Activated CD4-positive, alpha-beta T cell treated with anti-CD3 and anti-CD28 coated beads for 24 hours (primary cell): Measurements from ENCODE around the gene ARHGAP23.
"Not testable (repeated sequence)": the region's sequence is repeated elsewhere in the genome, so short reads cannot be mapped to it uniquely, and the experiment has no call there.

Experiments used
- DNase-seq, 2 donors: peaks; one replicate each; pipeline ENCODE4 v3.0.0-alpha.2; 2020; ENCODE audit warnings: low read depth in 2 of 2

The ARHGAP23 gene

GRCh38 chr17:38484242-38485145 lies 56.2 kb downstream of the ARHGAP23 start:
- peak; percentile 38 to 54 for DNase-seq

DNA sequence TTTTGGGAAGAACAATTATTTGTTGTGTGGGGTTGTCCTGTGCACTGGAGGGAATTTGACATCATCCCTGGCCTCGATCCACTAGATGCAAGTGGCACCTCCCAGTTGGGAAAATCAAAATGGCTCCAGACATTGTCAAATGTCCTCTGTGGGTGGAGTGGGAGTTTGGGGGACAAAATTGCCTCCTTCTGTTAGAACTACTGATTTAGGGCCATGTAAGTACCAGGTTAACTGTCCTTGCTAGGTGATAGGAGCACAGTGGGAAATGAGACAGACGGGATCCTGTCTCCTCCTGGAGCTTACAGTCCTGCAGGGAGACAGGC lies 56.8 kb downstream of the ARHGAP23 start:
- no peak for DNase-seq

DNA sequence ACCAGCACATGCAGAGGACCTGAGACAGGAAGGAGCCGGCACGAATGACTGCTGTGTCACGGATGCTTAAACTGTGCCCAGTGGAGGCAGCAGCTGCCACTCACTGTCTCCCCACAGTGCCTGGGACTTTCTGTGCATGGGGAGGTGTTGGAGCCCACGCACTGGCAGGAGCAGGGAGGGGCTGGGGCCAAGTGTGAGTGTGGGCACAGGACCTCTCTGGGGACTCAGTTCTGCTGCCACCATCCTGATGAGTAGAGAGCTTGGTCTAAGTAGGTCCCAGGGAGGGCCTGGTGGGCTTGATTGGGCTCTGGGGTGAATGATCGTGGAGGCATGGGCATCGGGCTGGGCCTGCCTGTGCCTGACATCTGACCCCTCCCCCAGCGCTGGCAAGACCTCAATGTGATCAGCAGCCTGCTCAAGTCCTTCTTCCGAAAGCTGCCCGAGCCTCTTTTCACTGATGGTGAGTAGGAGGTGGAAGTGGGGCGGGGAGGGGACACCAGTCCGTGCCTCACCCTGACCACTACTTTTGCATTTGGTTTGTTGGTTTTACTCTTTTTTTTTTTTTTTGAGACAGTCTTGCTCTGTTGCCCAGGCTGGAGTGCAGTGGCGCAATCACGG lies 57.5 kb downstream of the ARHGAP23 start:
- peak in 1 of 2 donors; percentile 25 for DNase-seq

DNA sequence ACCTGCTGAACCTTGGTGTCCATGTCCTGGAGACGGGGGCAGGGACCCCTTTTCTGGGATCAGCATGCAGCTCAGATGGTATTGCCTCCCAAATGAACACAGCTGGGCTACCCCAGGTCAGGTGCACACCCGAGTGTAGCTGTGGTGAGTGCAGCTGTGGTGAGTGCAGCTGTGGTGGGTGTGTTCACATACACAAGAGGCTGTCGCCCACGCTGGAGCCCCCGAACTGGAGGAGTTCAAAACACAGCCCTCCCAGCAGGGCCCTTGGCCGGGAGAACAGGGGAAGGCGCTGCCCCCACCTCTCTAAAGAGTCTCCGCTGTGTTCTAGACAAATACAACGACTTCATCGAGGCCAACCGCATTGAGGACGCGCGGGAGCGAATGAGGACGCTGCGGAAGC lies 61.5 kb downstream of the ARHGAP23 start:
- DNase-seq, result not testable (repeated sequence)

GRCh38 chr17:38491346-38492066 lies 63.2 kb downstream of the ARHGAP23 start:
- not testable (repeated sequence) for DNase-seq

GRCh38 chr17:38492067-38493040 lies 64.1 kb downstream of the ARHGAP23 start:
- DNase-seq, result peak; percentile 91 to 94

DNA sequence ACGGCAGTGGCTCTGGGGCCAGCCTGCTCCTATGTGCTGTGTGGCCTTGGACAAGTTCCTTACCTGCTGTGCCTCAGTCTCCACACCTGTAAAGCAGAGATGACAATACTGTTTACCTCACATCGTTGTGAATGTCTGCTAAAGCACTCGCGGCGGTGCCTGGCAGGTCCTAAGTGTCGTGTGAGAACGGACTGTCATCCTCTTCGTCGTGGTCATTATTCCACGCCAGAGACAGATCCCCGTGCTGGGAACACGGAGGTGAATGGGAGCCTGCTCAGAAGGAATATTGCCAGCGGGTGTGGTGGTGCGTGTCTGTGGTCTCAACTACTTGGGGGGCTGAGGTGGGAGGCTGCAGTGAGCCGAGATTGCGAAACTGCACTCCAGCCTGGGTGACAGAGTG lies 65.9 kb downstream of the ARHGAP23 start:
- not testable (repeated sequence) for DNase-seq

- not testable (repeated sequence) for DNase-seq
These were observed 69.4 kb downstream of the ARHGAP23 start for GRCh38 chr17:38497656-38498055.

DNA sequence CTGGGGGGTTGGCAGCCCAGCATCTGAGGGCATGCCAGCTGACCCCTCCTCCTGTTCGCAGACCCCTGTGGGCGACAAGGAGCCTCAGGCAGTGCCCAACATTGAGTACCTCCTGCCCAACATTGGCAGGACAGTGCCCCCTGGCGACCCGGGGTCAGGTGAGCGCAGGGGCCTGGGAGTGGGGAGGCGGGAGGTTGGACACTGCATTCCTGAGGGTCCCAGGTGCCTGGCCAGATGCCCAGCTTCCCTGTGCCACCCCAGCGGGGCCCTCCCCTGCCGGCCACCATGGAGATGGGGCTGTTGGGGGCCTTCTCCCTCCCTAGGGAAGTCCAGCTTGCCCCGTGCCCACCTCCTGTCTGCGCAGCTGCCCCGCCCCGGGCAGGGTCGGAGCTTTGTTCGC lies 70.1 kb downstream of the ARHGAP23 start:
- no peak for DNase-seq

- not testable (repeated sequence) for DNase-seq
These were observed 71.0 kb downstream of the ARHGAP23 start for GRCh38 chr17:38499230-38499629.

DNA sequence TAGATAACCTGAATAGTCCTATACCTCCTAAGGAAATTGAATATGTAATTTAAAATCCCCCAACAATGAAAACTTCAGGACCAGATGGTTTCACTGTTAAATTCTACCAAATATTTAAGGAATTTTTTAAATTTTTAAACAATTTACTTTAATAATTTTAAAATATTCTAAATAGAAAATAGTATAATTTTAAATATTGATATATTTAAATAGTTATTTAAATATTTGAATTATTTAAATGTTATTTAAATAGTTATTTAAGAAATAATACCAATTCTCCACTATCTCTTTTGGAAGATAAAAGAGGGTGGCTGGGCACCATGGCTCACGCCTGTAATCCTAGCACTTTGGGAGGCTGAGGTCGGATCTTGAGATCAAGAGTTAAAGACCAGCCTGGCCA lies 73.5 kb downstream of the ARHGAP23 start:
- not testable (repeated sequence) for DNase-seq

GRCh38 chr17:38503286-38503913 lies 75.1 kb downstream of the ARHGAP23 start:
- not testable (repeated sequence) for DNase-seq

DNA sequence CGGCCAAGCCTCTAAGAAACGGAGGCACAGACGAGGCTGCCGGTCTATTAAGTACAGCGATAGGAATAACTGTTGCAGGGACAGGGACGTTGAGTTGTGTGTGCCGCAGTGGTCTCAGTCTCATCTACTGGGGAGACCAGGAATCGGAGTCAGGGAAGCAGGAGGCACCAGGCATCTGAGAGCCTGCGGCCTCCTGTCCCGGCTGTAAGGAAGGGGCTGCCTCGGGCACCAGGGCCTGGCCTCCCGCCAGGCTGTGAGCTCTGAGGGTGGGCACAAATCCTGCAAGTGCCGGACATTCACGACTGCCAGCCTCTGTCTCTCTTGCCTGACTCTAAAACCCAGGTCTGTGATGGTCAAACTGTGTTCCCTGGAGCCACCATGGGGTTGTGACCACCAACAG lies 76.0 kb downstream of the ARHGAP23 start:
- DNase-seq, result no peak

- DNase-seq, result no peak
These were observed 79.2 kb downstream of the ARHGAP23 start for GRCh38 chr17:38507436-38507835.

DNA sequence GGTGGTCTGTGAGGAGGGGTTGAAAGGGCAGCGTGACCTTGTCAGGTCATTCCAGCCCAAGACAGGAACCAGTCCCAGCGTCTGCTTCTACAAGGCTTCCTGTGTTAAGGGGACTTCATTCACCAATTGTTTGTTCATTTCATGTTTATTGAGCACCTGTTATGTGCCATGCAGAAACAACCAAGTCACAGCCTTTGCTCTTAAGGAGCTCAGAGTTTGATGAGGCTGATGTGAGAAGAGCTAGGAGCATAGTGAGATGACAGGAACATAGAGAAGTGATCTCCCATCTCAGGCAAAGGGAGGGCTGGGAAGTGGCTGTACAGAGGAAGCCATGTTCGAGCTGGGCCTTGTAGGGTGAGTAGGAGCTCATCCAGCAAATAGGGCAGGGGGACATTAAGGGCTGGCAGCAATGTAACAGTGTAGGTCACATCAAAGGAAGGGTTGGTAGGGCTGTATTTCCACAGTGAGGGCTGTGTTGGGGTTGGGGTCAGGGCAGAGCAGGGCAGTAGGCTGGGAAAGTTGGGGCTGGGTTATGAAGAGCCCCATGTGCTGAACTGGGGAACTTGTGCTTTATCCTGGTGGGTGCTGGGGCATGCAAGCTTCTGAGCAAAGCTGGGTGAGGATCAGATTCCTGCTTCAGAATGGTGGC lies 79.8 kb downstream of the ARHGAP23 start:
- DNase-seq, result no peak

DNA sequence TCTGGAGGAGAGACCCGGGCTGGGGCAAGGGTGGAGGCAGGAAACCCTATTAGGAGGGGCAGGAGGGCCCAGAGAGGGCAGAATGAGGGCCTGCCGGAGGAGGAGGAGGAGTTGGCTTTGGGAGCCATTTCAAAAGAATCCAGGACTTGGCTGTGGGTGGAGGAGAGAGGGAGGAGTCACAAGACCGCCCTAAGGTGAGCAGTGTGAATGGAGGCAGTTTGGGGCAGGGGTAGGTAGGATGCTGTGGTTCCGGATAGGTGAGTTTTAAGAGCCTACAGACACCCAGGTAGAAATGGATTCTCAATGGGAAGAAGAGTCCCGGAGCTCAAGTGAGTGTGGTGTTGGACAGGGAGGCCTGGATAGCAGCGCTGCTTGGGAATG lies 80.3 kb downstream of the ARHGAP23 start:
- no peak for DNase-seq

- DNase-seq, result peak; percentile 61 to 70
These were observed 80.9 kb downstream of the ARHGAP23 start for GRCh38 chr17:38508954-38509771.

DNA sequence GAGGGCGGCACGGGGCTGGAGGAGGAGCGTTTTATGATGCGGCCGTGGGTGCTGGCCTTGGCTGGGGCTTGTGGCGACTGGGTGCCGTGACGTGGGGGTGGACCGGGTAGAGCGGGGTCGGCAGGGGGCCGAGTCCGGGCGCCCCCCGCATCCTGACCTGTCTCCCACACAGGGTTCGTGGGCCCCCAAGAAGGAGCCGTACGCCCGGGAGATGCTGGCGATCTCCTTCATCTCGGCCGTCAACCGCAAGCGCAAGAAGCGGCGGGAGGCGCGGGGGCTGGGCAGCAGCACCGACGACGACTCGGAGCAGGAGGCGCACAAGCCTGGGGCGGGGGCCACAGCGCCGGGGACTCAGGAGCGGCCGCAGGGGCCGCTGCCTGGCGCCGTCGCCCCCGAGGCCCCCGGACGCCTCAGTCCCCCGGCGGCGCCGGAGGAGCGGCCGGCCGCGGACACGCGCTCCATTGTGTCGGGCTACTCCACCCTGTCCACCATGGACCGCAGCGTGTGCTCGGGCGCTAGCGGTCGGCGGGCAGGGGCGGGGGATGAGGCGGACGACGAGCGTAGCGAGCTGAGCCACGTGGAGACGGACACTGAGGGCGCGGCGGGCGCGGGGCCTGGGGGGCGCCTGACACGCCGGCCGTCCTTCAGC lies 81.6 kb downstream of the ARHGAP23 start:
- no peak for DNase-seq
